Measurements from ENCODE around the gene SESN1.

- TF ChIP-seq CTCF (IDR thresholded peaks at IDR 0.05 in 8 of 11, conservative IDR thresholded peaks at IDR 0.05 in 3 of 11) (no peak), POLR2AphosphoS5 (IDR thresholded peaks at IDR 0.05) (no peak), POLR2A (IDR thresholded peaks at IDR 0.05) (no peak)
Observed at GRCh38 chr6:108946695-108947094, 148.0 kb downstream of the SESN1 start.
